ENCODE data around the gene SEC24C. TPM values are rescaled to one million over a fixed set of nuclear protein-coding genes. Genes with fewer than 3 reads are reported as not detected.

SEC24C gene
- total and polyA plus RNA-seq, 2 of the 13 experiments (the other 11 are each of a cell fraction or from before 2014, with no cell fraction given): 63.1 to 66.4 TPM

DNA sequence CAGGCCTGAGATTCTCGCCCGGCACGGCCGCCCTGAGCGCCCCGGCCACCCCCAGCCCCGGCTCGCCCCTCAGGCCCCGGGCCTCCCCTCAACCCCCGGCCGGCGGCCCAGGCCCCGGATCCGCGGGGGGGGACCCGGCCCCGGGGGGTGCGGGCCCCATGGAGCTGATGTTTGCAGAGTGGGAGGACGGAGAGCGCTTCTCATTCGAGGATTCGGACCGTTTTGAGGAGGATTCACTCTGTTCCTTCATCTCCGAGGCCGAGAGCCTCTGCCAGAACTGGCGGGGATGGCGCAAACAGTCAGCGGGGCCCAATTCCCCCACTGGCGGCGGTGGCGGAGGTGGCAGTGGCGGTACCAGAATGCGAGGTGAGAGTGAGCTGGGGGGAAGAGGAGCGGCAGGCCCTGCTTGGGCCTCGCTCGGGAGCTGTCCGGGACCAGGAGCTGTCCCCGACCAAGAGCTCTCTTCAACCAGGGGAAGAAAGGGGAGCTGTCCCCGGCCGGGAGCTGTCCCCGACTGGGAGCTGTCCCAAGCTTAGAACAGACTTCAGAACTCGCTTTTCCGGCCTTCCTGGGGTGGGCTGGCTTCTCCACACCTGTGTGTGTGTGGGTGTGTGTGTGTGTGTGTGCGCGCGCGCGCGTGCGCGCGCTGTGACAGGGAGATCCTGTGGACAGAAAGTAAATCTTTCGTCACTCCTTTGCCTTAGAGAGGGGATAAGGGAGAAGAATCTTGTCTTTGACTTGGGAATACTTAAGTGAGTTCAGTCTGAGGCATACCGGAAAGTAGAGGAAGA, 41.7 kb downstream of the SEC24C start (continued):
- TF ChIP-seq, protein P1, sequence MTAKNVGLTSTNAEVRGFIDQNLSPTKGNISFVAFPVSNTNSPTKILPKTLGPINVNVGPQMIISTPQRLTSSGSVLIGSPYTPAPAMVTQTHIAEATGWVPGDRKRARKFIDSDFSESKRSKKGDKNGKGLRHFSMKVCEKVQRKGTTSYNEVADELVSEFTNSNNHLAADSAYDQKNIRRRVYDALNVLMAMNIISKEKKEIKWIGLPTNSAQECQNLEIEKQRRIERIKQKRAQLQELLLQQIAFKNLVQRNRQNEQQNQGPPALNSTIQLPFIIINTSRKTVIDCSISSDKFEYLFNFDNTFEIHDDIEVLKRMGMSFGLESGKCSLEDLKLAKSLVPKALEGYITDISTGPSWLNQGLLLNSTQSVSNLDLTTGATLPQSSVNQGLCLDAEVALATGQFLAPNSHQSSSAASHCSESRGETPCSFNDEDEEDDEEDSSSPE (CRISPR knock-in tag; IDR thresholded peaks at IDR 0.05): no peak
- TF ChIP-seq, protein P2, sequence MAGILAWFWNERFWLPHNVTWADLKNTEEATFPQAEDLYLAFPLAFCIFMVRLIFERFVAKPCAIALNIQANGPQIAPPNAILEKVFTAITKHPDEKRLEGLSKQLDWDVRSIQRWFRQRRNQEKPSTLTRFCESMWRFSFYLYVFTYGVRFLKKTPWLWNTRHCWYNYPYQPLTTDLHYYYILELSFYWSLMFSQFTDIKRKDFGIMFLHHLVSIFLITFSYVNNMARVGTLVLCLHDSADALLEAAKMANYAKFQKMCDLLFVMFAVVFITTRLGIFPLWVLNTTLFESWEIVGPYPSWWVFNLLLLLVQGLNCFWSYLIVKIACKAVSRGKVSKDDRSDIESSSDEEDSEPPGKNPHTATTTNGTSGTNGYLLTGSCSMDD (CRISPR knock-in tag; IDR thresholded peaks at IDR 0.05): no peak
- no peak for TF ChIP-seq ZNF879 (CRISPR knock-in tag; IDR thresholded peaks at IDR 0.05)
- 0 out of 2 replicates have a peak, but pooled peaks have one; percentile 8 for TF ChIP-seq ZNF317 (CRISPR knock-in tag; IDR thresholded peaks at IDR 0.05)
- peak; percentile 8; the same call in 1 of the 2 replicates for TF ChIP-seq TAF1 (CRISPR knock-in tag; IDR thresholded peaks at IDR 0.05)
- no peak for TF ChIP-seq EHMT2 (IDR thresholded peaks at IDR 0.05; ENCODE audit: borderline replicate concordance, low read depth, low read length)
- TF ChIP-seq ZNF790 (CRISPR knock-in tag; IDR thresholded peaks at IDR 0.05; ENCODE audit: borderline replicate concordance): 0 out of 2 replicates have a peak, but pooled peaks have one; percentile 55
- peak; percentile 13; the same call in 1 of the 2 replicates for TF ChIP-seq PHF8 (CRISPR knock-in tag; IDR thresholded peaks at IDR 0.05)
- 0 out of 2 replicates have a peak, but pooled peaks have one; percentile 0 for TF ChIP-seq RFXAP (CRISPR knock-in tag; IDR thresholded peaks at IDR 0.05; ENCODE audit: borderline replicate concordance)
- TF ChIP-seq, protein P3, sequence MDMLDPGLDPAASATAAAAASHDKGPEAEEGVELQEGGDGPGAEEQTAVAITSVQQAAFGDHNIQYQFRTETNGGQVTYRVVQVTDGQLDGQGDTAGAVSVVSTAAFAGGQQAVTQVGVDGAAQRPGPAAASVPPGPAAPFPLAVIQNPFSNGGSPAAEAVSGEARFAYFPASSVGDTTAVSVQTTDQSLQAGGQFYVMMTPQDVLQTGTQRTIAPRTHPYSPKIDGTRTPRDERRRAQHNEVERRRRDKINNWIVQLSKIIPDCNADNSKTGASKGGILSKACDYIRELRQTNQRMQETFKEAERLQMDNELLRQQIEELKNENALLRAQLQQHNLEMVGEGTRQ (IDR thresholded peaks at IDR 0.05; ENCODE audit: low read depth, low read length): no peak
- TF ChIP-seq, protein P3 (CRISPR knock-in tag; IDR thresholded peaks at IDR 0.05; ENCODE audit: borderline replicate concordance): no peak
- TF ChIP-seq, protein P4, sequence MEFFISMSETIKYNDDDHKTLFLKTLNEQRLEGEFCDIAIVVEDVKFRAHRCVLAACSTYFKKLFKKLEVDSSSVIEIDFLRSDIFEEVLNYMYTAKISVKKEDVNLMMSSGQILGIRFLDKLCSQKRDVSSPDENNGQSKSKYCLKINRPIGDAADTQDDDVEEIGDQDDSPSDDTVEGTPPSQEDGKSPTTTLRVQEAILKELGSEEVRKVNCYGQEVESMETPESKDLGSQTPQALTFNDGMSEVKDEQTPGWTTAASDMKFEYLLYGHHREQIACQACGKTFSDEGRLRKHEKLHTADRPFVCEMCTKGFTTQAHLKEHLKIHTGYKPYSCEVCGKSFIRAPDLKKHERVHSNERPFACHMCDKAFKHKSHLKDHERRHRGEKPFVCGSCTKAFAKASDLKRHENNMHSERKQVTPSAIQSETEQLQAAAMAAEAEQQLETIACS (CRISPR knock-in tag; IDR thresholded peaks at IDR 0.05): peak; percentile 91
- peak; percentile 21; the same call in 1 of the 2 replicates for TF ChIP-seq ZNF891 (CRISPR knock-in tag; IDR thresholded peaks at IDR 0.05)
- TF ChIP-seq ZNF766 (CRISPR knock-in tag; IDR thresholded peaks at IDR 0.05; ENCODE audit: borderline replicate concordance): peak; percentile 1; the same call in 1 of the 2 replicates
- TF ChIP-seq, protein P5, sequence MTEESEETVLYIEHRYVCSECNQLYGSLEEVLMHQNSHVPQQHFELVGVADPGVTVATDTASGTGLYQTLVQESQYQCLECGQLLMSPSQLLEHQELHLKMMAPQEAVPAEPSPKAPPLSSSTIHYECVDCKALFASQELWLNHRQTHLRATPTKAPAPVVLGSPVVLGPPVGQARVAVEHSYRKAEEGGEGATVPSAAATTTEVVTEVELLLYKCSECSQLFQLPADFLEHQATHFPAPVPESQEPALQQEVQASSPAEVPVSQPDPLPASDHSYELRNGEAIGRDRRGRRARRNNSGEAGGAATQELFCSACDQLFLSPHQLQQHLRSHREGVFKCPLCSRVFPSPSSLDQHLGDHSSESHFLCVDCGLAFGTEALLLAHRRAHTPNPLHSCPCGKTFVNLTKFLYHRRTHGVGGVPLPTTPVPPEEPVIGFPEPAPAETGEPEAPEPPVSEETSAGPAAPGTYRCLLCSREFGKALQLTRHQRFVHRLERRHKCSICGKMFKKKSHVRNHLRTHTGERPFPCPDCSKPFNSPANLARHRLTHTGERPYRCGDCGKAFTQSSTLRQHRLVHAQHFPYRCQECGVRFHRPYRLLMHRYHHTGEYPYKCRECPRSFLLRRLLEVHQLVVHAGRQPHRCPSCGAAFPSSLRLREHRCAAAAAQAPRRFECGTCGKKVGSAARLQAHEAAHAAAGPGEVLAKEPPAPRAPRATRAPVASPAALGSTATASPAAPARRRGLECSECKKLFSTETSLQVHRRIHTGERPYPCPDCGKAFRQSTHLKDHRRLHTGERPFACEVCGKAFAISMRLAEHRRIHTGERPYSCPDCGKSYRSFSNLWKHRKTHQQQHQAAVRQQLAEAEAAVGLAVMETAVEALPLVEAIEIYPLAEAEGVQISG (CRISPR knock-in tag; IDR thresholded peaks at IDR 0.05): 0 out of 2 replicates have a peak, but pooled peaks have one; percentile 27
- TF ChIP-seq LCORL (IDR thresholded peaks at IDR 0.05): no peak
- peak; percentile 55; the same call in 1 of the 2 replicates for TF ChIP-seq LCORL (CRISPR knock-in tag; IDR thresholded peaks at IDR 0.05)
- TF ChIP-seq ZNF563 (CRISPR knock-in tag; IDR thresholded peaks at IDR 0.05): peak; percentile 39; the same call in 1 of the 2 replicates
- TF ChIP-seq MEF2D (CRISPR knock-in tag; IDR thresholded peaks at IDR 0.05): no peak

All from HepG2 (cell line).